Epidermal melanocyte (primary cell): Measurements from ENCODE around the gene NMRAL1.

ENCODE experiments used
- DNase-seq: peaks from one replicate; pipeline ENCODE4 v3.0.0; 2011; ENCODE audit warnings: low spot score; ENCODE audit not compliant: insufficient read length

The NMRAL1 gene

DNA sequence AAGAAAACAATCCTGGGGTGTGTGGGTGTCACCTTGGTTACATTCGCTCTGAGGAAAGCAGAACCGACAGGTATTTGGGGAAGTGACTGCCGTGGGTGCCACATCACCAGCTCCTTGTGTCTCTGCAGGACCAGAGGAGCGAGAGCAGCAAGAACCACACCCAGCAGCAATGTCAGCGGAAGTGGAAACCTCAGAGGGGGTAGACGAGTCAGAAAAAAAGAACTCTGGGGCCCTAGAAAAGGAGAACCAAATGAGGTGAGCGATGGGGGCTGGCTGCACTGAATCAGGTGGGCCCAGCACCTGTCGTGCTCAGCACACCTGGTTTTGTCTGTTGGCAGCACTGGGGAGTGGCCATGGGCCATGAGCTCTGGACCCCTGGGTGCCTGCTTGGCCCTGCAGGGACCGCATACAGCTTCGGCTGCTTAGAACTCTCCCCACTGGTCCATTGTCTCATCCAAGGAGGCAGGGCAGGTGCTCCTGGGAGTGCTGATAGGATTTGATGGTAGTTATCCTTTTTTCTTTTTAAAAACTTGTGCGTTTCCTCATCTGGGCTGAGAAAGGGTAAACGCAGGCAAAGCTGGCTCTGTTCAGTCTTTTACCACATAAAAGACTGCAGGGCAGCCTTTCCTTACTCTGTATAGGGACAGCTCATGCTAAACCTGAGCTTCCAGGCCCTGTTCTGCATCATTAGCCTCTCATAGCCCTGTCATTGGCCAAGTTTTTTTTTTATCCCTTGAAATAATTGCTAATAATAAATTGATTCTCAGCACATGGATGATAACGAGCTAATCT lies 31.1 kb upstream of the NMRAL1 start:
- no peak for DNase-seq

DNA sequence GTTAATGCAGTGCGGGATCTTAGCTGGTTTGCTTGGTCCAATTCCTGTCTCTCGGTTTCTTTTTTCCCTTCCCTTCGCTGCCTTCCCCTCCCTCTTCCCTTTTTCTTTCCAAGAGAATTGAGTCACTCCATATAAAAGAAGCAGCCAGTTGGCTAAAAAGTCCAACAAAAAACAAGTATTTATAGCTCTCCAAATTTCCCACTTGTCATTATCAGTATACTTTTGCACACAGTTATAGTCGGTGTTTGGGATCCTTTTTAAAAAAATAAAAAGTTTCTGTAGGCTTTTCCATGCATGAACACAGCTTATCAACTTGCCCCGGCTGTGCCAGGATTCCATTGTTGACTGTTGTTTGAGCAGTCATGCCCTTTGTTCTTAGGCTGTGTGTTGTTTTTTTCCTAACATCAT lies 26.6 kb upstream of the NMRAL1 start:
- DNase-seq = no peak

DNA sequence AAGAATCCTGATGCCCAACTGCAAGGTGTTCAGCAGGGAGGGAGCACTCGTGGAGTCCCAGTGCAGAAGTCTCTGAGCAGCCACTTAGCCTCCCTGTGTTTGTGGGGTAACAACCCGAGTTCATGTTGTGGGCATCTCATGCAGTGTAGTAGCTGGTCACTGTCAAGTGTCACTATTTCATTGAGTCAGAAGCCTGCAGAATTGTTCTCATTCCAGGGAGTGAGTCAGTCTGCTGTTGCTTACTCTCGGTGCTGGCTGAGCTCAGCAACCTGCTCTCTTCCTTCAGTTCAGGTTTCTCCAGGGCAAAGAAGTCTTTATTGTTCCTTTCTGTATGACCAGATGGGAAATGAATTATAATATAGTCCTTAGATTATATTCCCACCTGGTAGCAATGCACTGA lies 25.8 kb upstream of the NMRAL1 start:
- peak; percentile 73 for DNase-seq

DNA sequence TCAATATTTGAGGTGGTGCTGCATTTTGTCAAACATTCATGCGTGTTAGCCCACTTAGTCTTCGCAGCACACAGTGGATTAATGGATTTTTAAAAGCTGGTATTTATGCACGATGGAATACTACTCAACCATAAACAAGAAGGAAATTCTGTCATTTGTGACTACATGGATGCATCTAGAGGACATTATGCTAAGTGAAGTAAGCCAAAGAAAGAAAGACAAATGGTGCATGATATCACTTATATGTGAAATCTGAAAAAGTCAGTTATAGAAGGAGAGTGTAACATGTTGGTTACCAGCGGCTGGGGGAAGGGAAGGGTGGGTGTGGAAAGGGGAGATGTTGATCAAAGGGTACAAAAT lies 24.8 kb upstream of the NMRAL1 start:
- DNase-seq = no peak

DNA sequence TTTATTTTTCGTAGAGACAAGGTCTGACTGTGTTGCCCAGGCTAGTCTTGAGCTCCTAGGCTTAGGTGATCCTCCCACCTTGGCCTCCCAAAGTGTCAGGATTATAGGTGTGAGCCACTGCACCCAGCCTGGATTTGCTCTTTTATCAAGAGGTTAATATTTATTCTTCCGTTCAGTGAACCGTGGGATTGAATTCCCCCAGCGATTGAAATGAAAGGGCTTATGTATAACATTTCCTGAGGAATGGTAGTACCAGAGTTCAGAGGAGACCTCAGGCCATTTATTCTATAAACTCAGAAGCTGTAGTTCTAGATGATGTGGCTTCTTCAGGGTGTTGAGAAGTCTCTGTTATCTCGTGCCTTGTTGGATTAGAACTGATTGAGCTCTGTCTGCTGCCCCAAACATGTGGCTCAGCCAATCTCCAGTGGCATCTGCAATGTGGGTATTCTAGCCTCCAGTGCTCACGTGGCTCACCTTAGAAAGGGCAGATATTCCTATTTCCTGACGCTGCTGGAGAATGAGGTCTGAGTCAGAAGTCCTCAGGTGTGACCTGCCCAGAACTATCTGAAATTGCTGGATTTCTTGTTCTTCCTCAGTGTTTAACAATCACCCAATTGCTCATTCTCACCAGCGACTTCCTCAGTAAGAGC lies 24.2 kb upstream of the NMRAL1 start:
- no peak for DNase-seq

DNA sequence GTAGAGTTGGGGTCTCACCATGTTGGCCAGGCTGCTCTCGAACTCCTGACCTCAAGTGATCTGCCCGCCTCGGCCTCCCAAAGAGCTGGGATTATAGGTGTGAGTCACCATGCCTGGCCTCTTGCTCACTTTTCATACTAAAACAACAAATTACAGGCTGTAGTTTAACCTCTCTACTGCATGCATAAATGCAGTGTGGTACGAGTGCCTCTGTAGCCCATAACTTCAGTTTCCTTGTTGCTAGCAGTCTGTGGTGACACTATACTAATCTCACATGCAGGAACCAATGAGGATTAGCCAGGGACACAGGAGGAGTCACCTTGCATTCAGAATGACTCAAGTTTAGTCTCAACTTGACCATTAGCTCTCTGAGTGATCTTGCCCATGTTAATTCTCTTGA lies 21.9 kb upstream of the NMRAL1 start:
- no peak for DNase-seq

DNA sequence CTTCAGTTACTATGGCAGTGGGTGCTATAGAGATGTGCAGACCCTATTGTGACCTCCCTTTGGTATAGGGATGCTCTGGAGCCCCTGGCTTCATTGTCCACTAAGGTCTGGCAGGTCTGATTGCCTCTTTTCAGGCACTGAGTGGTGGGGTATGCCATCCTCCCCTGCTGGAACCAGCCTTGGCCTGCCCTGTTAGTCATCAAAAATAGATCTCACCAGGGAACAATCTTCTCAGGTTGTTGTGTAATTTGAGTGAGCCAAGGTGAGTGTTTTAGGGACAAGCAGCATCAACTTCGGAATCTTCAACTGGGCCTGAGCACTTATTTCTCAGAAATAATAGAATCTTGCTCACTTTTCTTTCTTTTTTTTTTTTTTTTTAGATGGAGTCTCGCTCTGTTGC lies 21.3 kb upstream of the NMRAL1 start:
- DNase-seq = no peak

DNA sequence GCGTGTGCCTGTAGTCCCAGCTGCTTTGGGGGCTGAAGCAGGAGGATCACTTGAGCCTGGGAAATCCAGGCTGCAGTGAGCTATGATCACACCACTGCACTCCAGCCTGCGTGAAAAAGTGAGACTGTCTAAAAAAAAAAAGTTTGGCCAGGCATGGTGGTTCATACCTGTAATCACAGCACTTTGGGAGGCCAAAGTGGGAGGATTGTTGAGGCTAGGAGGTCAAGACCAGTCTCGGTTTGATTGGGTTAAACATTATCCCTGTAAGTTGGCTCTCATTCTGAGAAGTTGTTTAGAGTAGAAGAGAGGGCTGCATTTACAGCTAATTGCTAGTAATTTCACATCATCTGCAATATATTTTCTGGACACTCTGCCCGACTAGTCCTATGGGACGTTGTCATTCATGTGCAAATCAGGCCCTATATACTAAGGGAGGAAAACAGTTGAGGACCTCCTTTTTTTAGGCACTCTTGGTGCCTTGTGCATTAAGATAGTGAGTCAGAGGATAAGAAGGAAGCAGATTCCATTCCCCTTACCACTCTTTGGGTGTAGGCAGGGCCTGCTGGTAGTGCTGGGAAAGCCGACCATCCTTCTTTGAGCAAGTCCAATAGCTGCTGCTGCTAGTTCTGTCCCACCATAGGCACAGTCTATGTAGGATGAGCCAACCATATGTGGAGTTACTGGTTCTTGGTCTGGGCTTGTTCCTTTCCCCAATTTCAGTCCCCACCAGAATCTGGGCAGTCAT lies 20.5 kb upstream of the NMRAL1 start:
- DNase-seq = no peak

DNA sequence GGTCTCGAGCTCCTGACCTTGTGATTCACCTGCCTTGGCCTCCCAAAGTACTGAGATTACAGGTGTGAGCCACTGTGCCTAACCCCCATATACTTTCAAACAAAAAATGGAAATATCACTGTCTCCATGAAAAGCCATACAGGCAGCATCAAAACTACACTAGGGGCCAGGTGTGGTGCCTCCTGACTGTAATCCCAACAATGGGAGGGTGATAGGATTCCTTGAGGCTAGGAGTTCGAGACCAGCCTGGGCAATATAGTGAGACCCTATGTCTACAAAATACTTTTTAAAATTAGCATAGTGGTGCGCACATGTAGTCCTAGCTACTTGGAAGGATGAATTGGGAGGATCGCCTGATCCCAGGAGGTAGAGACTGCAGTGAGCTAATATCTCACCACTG lies 17.5 kb upstream of the NMRAL1 start:
- no peak for DNase-seq

DNA sequence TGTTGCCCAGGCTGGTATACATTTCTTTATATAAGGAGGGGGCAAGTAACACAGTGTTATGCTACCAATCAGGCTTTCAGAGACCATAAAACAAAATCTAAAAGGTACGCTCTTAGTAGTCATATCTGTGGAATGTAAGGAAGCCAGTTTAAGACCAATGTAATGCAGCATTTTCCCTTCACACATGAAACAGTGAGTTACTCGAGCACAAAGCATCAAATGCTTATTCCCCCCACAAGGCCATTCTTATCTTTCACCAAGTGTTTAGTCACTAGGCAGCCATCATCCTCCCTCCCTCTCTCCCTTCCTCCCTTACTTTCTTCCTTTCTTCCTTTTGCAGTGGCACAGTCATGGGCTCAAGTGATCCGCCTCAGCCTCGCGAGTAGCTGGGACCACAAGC lies 14.6 kb upstream of the NMRAL1 start:
- no peak for DNase-seq

DNA sequence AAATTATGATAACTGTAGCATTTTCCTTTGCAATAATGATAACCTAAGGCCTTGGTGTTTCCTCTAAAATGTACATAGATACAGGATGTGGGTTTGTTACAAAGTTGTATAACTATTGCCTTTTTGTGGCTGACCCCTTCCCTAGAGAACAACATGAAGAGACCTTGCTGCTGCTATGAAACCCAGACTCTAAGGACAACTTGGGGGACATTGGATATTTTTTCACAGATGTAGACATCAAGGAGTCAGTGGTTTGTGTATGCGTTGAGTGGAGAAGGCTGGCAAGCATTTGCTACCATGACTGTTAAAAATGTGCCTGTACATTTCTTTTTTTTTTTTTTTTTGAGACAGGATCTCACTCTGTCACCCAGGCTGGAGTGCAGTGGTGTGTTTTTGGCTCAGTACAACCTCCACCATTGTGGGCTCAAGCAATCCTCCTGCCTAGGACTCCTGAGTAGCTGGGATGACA lies 14.1 kb upstream of the NMRAL1 start:
- no peak for DNase-seq

DNA sequence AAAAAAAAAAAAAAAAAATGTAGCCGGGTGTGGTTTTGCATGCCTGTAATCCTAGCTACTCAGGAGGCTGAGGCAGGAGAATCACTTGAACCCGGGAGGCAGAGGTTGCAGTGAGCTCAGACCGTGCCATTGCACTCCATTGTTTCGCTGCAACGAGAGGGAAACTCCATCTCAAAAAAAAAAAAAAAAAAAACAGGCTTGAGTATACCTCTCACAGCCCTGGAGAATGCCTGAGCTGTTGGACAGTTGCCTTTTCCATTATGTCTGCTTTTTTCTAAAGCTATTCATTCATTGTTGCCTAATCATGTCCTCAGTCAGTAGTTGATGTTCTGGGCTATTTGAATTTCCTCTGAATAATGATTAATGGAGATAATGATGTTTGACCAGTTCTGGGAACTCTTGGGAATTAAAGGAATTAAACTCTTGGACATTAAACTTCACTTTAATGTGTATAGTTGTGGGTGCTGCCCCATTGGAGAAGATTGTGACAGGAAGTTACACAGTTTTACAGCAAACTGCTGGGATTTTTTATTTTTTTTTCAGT lies 13.6 kb upstream of the NMRAL1 start:
- DNase-seq = no peak

DNA sequence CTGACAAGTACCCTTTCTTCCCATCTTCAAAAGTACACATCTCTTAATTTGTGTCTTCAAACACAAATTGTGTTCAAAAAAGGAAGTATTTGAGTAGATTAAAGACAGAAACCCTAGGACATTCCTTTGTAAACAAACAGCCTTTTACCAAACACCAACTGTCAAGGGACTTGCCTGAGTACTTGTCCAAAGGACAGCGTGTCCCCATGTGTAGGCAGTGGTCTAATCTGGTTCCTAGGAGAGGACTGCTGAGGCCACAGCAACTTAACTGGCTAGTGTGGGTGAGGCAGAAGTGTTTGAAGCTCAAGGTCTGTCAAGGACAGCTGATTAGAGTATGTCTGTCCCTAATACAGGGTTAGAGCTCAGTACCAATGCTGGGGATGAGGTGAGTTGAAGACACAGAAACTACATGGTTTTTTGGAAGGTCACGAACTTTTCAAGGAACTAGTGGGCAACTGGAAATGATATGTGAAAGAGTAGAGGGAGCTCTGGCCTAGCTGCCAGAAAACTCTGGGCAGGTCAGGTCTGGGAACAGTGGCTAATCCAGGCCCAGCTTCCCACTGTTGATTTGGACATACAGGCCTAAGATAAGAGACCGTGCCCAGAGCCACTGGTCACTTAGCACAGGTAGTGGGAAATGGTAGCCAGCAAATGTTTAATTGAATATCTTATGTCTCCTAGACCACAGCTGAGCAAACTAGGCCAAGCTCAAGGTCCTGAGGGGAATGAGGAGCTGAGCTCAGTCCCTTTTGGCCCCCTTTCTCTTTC lies 11.9 kb upstream of the NMRAL1 start:
- no peak for DNase-seq

DNA sequence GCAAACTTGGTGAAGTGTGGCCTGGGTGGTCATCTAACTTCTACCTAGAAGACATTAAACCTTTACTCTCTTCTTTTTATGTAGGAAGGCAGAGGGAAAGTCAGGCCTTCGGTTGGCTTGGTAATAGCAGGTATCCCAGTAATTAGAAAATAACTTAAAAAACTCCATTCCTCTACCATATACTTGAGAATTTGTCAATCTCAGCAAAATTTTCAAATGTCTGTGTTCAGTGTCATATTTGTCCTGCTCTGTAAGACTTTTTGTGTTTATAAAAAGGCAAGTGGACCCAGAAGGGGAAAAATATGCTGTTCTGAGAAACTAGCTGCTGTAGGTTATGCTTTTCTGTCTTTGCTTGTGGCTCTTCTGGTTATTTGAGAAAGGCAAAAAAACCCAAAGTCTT lies 7.5 kb upstream of the NMRAL1 start:
- DNase-seq = no peak

DNA sequence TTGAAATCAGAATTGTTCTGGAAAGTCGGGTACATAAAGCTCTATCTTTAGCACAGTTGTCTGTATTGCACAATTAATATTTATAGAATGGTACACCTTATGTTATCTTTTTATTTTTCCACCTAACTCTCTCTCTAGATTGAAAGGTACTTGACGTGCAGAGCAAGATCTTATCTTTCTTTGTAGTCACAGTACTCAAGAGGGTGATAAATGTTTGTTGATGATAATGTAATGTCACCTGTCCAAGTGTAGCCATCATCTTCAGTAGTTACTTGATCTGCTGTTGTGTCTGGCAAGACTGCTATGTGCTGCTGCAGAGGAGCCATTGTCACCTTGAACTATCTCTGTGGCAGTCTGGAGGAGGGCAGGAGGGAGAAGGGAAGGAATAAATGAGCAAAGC lies 7.1 kb upstream of the NMRAL1 start:
- no peak for DNase-seq

DNA sequence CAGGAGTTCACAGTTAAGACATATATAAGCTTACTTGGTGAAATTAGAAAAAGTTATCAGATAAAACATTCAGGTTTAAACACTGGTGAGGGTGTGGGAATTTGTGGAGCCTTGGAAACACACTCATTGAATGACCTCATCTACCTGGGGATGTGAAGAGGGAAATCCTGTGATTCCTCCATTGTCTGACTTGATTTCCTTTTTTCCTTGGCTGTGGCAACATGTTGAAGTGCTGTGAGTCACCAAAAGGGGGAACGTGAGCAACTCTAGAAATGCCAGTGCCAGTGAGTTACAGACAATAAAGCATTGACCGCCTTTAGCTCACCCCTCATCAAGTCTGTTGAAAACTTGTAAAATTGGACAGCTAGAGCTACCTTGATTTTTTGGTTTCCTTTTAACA lies 3.5 kb upstream of the NMRAL1 start:
- DNase-seq = no peak

DNA sequence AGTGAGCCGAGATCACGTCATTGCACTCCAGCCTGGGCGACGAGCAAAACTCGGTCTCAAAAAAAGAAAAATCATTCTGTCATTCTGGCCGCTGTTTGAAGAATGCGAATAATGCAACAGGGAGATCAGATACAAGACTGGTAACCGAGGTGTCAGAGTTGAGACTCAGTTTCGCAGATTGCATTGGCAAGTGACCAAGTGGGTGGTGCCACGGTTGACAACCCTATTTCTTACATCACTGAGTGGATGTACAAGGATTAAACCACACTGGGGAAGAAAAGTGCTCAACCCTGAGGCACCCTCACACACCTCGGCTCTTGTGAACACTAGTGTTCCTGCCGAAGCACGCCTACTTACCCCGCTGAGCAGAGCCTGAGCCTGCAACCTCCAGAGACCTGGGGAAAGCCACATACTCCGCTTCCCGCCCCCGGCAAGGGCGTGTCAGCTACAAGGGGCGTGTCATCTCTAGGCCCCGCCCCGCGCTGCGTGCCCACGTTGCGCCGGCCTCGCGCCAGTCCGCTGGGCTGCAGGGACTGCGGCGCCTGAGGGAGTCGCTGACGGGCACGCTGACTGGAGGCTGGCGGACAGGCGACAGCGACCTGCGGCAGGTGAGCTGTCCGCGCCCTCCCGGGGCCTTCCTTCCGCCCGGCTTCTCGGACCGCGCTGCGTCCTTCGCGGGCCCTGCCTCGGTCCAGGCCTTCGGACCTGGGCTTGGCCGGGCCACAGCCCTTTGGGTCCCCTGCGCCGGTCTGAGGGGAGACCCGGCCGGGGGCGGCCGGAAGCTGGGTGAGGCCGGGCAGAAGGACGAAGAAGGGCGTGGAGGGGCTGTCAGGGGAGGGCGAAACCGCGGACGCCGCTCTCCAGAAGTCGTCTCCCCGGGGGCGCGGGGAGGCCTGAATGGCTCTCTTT lies 1.7 kb upstream of the NMRAL1 start, which contains the start of gene HMOX2:
Gene HMOX2 (plus strand): TSS at position 519 of the 909 bp plus-strand sequence. CDS start 29,127 bp downstream, outside the sequence.
- DNase-seq = peak; percentile 85

DNA sequence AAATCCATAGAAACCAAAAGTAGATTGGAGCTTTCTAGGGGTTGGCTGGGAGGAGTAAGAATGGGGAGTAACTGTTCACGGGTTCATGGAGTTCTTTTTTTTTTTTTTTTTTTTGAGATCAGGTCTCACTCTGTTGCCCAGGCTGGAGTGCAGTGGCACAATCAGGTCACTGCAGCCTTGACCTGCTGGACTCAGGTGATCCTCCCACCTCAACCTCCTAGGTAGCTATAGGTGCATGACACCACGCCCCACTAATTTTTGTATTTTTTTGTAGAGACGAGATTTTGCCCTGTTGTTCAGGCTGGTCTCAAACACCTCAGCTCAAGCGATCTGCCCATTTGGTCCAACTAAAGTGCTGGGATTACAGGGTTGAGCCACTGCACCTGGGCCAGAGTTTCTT lies 1.5 kb downstream of the NMRAL1 start:
- DNase-seq = no peak

DNA sequence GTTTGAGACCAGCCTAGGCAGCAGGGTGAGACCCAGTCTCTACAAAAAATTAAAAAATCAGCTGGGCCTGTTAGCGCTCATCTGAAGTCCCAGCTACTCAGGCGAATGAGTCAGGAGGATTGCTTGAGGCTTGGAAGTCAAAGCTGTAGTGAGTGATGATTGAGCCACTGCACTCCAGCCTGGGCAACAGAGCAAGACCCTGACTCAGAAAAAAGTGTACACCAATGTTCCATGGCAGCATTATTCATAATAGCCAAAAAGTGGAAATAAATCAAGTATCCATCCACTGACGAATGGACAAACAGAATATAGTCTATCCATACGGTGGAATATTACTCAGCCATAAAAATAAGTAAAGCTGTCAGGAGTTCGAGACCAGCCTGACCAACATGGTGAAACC lies 2.6 kb downstream of the NMRAL1 start:
- no peak for DNase-seq

DNA sequence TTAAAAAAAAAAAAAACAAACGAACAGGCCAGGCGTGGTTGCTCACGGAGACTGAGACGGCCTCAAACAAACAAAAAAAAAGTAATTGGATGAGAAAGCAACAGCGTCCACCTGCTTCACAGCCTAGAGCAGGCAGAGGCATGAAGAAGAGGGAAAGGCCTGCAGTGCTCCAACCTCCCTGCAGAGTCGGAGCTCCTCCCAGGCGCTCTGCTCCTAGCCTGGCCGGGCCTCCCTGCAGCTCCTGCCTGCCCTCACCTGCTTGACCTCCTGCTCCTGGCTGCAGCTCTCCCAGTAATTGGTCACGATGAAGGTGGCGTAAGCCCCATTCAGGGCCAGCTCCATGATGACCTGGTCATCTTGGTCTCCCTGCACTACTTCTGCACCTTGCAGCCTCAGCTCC lies 5.5 kb downstream of the NMRAL1 start:
- DNase-seq = no peak
